Measurements from ENCODE around the gene CDRT4. TPM values are rescaled to one million over a fixed set of nuclear protein-coding genes. Genes with fewer than 3 reads are reported as not detected.

CDRT4 gene
- total RNA-seq, 2 experiments from 2014 or later = 3.6 to 3.7 TPM

- H3K9me3 Mint-ChIP-seq = no peaks in the 10 kb centered on the region
- POLR2A ChIA-PET = no interaction called here
- intact Hi-C loops (cut with micrococcal nuclease) = no loop called here
- TF ChIP-seq CTCF (IDR thresholded peaks at IDR 0.05) = no peak
- CTCF ChIA-PET = no interaction called here
- H3K4me3 Mint-ChIP-seq = no peak overlapping the region
- no peaks in the 10 kb centered on the region for H3K36me3 Mint-ChIP-seq (ENCODE audit: low read depth)
- no peaks in the 10 kb centered on the region for H3K4me1 Mint-ChIP-seq (ENCODE audit: low read depth)
- ATAC-seq = no peak
- no peak overlapping the region for H3K27ac Mint-ChIP-seq
- H3K27me3 Mint-ChIP-seq = peaks cover 16% of the 10 kb centered on the region
- no peak for DNase-seq
These were observed 69.1 kb downstream of the CDRT4 start for GRCh38 chr17:15398291-15398690.

GRCh38 chr17:15397620-15398019 lies 69.8 kb downstream of the CDRT4 start:
- intact Hi-C loops (cut with micrococcal nuclease) = no loop called here

GRCh38 chr17:15395091-15395490 lies 72.3 kb downstream of the CDRT4 start:
- intact Hi-C loops (cut with micrococcal nuclease) = no loop called here
- Mint-ChIP-seq H3K27ac (no peak overlapping the region), H3K4me1 (ENCODE audit: low read depth) (no peaks in the 10 kb centered on the region), H3K9me3 (no peaks in the 10 kb centered on the region), H3K36me3 (ENCODE audit: low read depth) (no peaks in the 10 kb centered on the region), H3K4me3 (no peak overlapping the region), H3K27me3 (peaks cover 18% of the 10 kb centered on the region)
- ATAC-seq (no peak), DNase-seq (no peak)
- no peak for TF ChIP-seq CTCF (IDR thresholded peaks at IDR 0.05)
- ChIA-PET CTCF (no interaction called here), POLR2A (no interaction called here)

More at GRCh38 chr17:15397620-15398019, 69.8 kb downstream of the CDRT4 start:
- ATAC-seq (no peak), DNase-seq (no peak)
- H3K9me3 Mint-ChIP-seq = no peaks in the 10 kb centered on the region
- no peak overlapping the region for H3K27ac Mint-ChIP-seq
- TF ChIP-seq CTCF (IDR thresholded peaks at IDR 0.05) = no peak
- H3K4me3 Mint-ChIP-seq = no peak overlapping the region
- CTCF ChIA-PET = interaction anchor here (1.1 kb wide), 1 partner anchor 11 kb away, joined by 3 read pairs; no protein-coding TSS in a partner anchor
- peaks cover 16% of the 10 kb centered on the region for H3K27me3 Mint-ChIP-seq
- POLR2A ChIA-PET = no interaction called here
- no peaks in the 10 kb centered on the region for H3K4me1 Mint-ChIP-seq (ENCODE audit: low read depth)
- no peaks in the 10 kb centered on the region for H3K36me3 Mint-ChIP-seq (ENCODE audit: low read depth)

GRCh38 chr17:15393414-15393813 lies 74.0 kb downstream of the CDRT4 start:
- intact Hi-C loops (cut with micrococcal nuclease) = no loop called here
- ChIA-PET POLR2A (interaction anchor here (1.1 kb wide), 1 partner anchor 38 kb away, joined by 3 read pairs; no protein-coding TSS in a partner anchor), CTCF (no interaction called here)

GRCh38 chr17:15392326-15392741 lies 75.1 kb downstream of the CDRT4 start:
- H3K27ac Mint-ChIP-seq = no peak overlapping the region
- POLR2A ChIA-PET = interaction anchor here (1.1 kb wide), 1 partner anchor 39 kb away, joined by 3 read pairs; no protein-coding TSS in a partner anchor
- no peaks in the 10 kb centered on the region for H3K9me3 Mint-ChIP-seq
- no peak for ATAC-seq
- intact Hi-C loops (cut with micrococcal nuclease) = no loop called here
- no peak overlapping the region for H3K4me3 Mint-ChIP-seq
- H3K36me3 Mint-ChIP-seq (ENCODE audit: low read depth) = no peaks in the 10 kb centered on the region
- no peaks in the 10 kb centered on the region for H3K4me1 Mint-ChIP-seq (ENCODE audit: low read depth)
- peaks cover 15% of the 10 kb centered on the region for H3K27me3 Mint-ChIP-seq
- no peak for DNase-seq
- no peak for TF ChIP-seq CTCF (IDR thresholded peaks at IDR 0.05)
- CTCF ChIA-PET = no interaction called here

More at GRCh38 chr17:15393414-15393813, 74.0 kb downstream of the CDRT4 start:
- H3K27ac Mint-ChIP-seq = no peak overlapping the region
- H3K36me3 Mint-ChIP-seq (ENCODE audit: low read depth) = no peaks in the 10 kb centered on the region
- no peak for DNase-seq
- H3K9me3 Mint-ChIP-seq = no peaks in the 10 kb centered on the region
- peaks cover 18% of the 10 kb centered on the region for H3K27me3 Mint-ChIP-seq
- H3K4me3 Mint-ChIP-seq = no peak overlapping the region
- no peaks in the 10 kb centered on the region for H3K4me1 Mint-ChIP-seq (ENCODE audit: low read depth)
- no peak for TF ChIP-seq CTCF (IDR thresholded peaks at IDR 0.05)
- ATAC-seq = no peak
